ENCODE results near the gene PSMC4.

The PSMC4 gene

DNA sequence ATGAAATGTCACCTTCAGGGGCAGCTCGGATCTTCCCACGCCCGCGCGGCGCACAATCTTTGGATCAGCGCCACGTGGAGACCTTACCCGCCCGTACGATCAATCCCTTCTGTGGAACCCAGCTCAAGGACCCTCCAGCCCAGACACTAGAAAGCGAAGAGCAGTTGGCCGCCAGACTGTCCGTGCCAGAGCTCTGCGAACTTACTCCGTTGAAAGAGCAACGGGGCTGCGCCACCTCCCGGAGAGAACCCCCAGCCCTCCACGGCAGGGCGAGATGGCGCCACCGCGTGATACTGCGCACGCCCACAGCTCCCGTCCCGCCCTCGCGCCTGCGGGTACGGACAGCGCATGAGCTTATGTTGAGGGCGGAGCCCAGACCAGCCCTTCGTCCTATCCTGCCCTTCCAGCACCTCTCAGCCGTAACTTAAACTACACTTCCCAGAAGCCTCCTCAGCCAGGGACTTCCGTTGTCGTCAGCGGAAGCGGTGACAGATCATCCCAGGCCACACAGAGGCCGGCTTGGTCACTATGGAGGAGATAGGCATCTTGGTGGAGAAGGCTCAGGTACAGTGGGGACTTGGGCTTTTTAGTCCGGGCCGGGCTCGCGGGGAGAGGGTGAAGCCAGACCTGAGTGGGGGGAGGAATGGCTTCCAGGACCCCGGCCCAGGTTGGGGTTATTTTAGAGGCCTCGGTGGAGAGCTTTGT lies at the start of gene PSMC4:
Gene PSMC4, plus strand, starts transcription at position 491 of the 705 bp plus-strand sequence. Its CDS starts 38 bp downstream, at position 529.
- DNase-seq = peak; percentile 97

DNA sequence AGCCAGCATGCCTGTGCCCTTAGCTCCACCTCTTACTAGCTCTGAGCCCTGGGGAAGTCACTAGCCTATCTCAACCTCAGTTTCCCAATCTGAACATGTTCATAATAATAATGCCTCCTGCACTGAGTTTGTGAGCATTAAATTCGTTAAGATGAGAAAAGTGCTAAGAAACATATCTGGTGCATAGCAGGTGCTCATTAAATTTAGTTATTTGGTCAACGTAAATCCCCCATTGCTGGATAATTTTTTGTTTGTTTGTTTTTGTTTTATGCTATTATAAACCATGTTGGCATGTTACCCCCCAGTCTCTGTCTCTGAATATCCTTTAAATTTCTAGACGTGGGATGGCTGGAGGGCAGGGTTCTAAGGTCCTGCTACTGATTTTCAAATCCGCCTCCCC lies 47.1 kb upstream of the PSMC4 start:
- no peak for DNase-seq

GRCh38 chr19:39924389-39924788 lies 46.6 kb upstream of the PSMC4 start:
- DNase-seq = no peak

DNA sequence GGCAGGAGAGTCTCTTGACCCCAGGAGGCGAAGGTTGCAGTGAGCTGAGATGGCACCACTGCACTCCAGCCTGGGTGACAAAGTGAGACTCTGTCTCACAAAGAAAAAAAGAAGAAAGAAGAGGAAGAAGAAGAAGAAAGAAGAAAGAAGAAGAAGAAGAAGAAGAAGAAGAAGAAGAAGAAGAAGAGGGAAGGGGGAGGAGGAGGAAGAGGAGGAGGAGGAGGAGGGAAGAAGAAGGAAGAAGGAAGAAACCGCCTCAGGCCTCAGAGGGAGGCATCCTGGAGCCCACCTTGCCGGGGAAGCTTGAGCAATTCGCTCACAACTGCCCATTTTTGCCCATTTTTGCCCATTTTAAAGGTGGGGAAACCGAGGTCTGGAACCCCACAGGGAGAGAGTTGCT lies 46.0 kb upstream of the PSMC4 start:
- no peak for DNase-seq

DNA sequence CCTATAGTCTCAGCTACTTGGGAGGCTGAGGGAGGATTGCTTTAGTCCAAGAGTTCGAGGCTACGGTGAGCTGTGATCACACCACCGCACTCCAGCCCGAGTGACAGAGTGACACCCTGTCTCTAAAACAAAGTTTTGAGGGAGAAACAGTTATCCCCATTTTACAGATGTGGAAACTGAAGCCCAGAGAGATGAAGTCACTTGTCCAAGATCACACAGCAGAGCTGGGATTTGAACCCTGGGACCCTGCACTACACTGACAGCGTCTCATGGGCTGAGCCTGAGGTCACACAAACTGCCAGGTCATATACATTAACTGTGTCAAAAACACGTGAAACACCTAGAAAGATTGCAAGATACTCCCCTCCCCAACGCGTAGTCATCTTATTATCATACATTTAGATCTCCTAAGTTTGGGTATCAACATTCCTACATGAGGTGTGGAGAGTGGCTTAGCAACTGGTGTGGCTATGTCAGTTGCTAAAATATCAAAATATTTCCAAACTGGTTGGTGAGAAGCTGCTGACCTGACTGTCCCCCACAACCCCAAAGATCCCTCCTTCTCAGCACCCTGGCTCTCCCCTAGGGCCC lies 44.7 kb upstream of the PSMC4 start:
- DNase-seq = no peak

DNA sequence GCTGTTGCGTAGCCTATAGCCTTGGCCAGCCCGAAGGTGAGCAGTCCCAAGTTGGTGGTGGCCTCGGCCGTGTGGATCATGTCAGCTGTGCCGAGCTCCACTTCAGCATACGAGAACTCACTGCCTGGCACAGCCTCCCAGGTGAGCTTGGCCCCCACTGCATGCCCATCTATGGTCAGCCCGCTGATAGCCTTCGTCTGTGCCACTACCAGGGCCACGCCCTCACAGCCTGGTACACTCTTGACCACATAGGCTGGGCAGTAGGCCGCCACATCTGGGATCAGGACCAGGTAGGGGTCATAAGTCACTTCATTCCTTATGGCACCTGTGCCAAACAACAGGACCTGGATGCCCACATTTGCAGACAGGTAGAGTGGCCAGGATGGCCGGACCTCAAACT lies 43.9 kb upstream of the PSMC4 start:
- DNase-seq = no peak

- DNase-seq = no peak
Measured at GRCh38 chr19:39927524-39928356, 43.2 kb upstream of the PSMC4 start.

- DNase-seq = no peak
Measured at GRCh38 chr19:39928357-39928725, 42.6 kb upstream of the PSMC4 start.

GRCh38 chr19:39929750-39930149 lies 41.2 kb upstream of the PSMC4 start:
- no peak for DNase-seq

DNA sequence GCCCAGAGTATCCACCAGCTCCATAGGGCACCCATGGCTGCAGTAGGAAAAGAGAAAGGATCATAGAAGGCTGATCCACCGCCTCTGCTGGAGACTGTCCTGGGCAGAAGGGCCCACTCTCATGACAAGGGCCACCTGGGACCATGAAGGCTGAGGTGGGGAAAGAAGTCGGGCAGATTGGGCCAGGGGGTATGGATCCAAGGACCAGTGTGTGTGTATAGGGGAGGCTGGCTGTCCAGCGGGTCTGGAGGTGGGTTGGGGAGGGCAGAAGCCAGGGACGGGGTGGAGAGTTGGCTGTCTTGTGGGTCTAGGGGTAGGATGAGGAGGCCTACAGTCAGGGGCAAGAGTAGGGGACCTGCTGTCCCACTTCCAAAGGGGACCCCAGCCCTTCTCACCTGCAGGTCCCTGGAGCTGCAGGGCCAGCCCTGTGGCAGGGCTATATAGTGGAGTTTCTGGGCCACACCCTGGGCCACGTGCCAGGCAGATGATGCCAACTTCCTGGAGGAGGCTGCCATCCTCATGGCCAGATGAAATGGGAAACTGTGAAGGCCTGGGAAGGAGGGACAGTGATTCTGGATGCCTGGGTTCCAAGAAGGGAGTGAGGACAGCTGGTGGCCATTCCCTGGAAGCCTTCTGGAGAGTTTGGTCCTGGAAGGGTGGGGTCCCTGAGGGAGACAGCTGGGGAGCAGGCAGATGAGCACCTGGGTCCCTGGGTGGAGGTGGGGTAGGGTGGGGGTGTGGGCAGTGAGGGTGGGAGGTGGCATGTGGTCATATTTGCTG lies 36.2 kb upstream of the PSMC4 start, which contains the start of gene FCGBP:
Gene FCGBP, minus strand, starts transcription at position 51 of the 780 bp plus-strand sequence.
- no peak for DNase-seq

DNA sequence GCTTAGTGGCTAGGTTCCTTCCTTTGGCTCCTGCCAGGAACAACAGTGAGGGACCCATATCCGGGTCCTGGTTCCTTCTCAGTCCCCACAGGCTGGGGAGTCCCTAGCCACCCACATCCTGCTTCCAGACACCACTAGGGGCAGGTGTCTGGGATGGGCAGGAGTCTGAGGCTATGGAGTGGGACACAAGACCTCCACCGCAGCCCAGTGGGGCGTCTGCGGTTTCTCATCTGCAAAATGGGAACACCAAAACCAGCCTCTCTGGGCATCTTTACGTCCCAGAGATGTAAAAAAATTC lies 35.7 kb upstream of the PSMC4 start:
- no peak for DNase-seq

DNA sequence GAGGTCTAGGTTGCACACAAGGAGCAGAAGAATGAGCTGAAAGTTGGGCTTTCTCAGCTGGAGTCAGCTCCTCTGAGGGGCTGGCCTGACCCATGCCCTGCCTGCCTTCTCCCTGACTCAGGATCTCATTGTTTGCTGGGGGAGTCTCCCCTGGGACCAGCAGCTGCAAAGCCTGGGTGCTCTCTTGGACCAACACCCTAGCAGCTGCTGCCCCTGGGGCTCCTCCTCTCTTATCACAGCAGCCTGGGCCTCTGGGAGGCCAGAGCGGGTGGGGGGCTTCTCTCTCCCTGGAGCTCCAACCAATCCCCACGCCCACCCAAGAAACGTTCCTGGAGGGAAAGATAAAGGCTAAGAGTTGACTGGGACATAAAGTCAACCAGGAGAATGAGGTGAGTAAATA lies 34.9 kb upstream of the PSMC4 start:
- no peak for DNase-seq

DNA sequence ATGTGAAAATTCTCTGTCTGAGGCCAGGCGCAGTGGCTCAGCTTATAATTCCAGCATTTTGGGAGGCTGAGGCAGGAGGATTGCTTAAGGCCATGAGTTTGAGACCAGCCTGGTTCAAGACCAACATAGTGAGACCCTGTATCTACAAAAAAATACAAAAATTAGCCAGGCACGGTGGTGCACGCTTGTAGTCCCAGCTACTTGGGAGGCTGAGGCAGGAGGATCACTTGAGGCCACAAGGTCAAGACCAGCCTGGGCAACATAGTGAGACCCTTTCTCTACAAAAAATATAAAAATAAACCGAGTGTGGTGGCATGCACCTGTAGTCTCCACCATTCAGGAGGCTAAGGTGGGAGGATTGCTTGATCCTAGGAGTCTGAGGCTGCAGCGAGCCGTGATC lies 34.3 kb upstream of the PSMC4 start:
- DNase-seq = no peak

DNA sequence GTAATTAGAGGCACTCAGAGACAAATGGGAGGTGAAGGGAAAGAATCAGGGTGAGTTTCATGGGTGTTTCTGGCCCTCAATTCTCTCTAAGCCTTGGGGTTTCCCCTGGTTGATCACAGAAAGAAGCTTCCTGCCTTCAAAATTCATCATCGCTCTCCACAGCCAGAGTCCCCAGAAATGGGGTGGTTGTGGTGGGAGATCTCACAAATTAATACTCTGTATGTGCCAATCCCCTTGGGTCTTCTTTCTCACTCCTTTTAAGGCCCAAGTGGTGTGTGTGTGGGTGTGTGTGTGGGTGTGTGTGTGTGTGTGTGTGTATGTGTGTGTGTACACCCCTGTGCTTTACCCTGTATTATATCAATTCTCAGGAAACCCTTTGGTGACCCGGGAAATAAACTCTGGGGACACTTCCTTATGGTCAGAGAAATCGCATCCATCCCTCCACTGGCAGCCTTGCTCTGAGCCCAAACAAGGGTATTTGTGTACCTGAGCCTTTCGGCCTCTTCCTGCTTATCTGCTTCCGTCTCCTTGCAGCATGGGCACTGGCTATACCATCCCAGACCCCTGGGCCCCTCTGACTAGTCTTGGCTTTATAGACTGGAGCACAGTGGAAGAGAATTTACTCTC lies 33.8 kb upstream of the PSMC4 start:
- no peak for DNase-seq

DNA sequence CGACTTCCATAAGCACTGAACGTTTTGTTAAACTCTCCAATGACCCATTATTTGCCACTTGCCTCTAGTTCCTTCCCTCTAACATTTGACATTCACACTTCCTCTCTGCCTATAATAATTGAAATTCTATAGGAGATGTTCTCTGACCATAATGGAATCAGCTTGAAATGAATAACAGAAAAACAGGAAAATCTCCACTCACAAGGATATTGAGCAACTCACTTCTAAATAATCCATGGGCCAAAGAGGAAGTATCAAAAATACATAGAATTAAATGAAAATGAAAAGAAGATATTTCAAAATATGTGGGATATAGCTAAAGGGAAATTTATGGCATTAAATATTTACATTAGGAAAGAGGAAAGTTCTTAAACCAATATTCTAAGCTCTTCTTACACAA lies 33.2 kb upstream of the PSMC4 start:
- no peak for DNase-seq

DNA sequence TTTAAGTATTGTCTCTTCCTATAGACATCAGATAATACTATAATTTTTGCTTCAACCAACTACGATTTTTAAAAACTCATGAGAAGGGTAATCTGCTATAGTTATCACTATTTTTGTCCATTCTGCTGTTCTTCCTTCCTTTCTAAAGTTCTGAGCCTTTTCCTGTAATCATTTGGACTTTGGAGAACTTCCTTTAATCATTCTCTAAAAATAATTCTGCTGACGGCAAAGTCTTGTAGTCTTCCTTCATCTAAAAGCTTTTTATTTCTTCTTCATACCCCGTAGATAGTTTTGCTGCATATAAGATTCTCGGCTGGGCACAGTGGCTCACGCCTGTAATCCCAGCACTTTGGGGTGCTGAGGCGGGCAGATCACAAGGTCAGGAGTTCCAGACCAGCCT lies 31.4 kb upstream of the PSMC4 start:
- no peak for DNase-seq

GRCh38 chr19:39940221-39940833 lies 30.6 kb upstream of the PSMC4 start:
- DNase-seq = no peak

DNA sequence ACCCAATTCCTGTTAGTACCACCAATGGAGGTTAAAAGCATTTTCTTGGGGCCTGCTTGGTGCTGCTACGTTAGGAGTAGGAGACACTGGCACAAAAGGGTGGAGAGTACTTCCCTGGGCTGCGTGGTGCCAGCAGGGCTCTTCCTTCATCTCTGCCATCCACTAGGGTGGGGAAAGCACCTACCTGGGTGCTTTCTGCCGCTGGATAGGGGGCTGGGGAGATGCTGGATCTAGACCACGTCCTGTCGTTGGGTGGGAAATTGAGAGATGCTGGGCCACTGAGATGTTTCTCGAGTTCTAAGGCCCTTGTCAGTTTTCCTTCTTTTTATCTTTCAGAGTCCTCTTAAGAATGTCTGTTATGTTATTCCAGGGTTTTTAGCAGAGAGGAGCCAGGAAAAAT lies 29.8 kb upstream of the PSMC4 start:
- DNase-seq = no peak

DNA sequence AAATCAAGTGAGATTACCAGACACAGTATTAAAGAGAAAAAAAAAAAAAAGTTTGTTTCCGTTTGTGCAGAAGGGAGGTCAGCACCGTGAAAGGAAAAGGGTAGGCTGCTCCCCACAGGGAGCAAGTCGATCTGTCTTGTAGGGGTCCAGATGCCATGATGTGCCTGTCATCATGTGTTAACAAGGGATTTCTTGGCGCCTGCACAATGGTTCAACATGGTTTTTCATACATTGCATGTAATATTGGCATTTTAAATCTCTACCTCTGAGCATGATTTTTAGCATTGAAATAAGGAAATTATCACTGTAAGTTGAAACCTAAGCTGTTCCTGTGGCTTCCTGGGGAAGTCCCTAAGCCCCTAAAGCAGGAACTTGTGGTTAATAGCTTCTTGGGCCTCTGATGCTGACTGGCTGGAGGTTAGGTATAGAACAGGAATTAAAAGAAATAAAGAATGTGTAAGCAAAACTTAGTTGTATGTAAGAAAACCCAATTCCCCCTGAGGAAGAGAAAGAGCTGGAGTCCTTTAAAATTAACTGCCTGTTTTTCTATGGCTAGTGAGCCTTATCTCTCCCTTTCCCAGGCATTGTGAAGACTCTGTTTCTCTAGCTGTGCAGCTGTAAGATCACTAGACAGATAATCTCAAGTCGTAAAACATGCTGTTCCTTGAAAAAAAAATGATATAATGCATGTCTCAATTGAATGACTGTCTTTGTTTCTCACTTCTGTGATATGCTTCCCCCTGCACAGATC lies 29.2 kb upstream of the PSMC4 start:
- DNase-seq = no peak

GRCh38 chr19:39942366-39942730 lies 28.6 kb upstream of the PSMC4 start:
- DNase-seq = no peak

- no peak for DNase-seq
Measured at GRCh38 chr19:39943586-39943985, 27.4 kb upstream of the PSMC4 start.

GRCh38 chr19:39946532-39946931 lies 24.4 kb upstream of the PSMC4 start:
- no peak for DNase-seq
